ENCODE data around the gene ADGRB2.

ADGRB2 gene

GRCh38 chr1:31696242-31696641 lies 67.9 kb downstream of the ADGRB2 start:
- no peak for TF ChIP-seq CTCF (IDR thresholded peaks at IDR 0.05; ENCODE audit: low read depth, low read length)

DNA sequence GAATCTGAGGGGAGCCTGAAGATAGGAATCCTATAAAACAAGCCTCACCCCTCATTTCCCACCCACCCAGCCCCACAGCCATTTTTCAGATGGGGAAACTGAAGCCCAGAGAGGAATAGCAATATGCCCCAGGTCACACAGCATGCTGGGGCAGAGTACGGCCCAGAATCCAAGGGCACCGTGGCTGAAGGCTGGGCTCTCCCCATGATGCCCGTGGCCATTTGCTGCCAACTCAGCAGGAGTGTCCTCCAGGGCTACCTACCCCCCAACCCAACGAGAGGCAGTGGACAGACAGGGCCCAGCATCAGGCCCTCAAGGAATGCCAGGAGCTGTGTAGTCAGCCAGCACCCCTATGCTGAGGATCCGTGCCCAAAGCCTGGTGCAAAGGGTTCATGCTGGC lies 68.8 kb downstream of the ADGRB2 start:
- H3K4me3 ChIP-seq (ENCODE audit: low read depth, low read length) = no peak overlapping the region
- TF ChIP-seq CTCF (IDR thresholded peaks at IDR 0.05; ENCODE audit: low read depth, low read length) = no peak

More at GRCh38 chr1:31696242-31696641, 67.9 kb downstream of the ADGRB2 start:
- no peak overlapping the region for H3K4me3 ChIP-seq (ENCODE audit: low read depth, low read length)

DNA sequence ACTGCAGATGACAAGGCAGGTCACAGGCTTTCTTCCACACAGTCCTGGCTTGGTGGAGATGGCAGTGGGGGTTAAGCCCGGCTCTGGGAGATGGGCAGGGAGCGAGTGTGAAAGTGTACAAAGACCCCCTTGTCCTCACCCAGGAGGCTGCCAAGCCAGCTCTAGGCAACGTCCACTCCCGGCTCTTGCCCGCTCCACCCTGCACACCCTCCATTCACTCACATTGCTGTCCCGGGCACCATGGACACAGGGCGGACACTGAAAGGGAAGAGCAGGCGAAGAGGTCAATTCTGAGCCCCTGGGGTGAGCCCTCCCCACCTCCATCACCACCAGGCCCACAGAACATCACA lies 69.2 kb downstream of the ADGRB2 start:
- no peak for TF ChIP-seq CTCF (IDR thresholded peaks at IDR 0.05; ENCODE audit: low read depth, low read length)
- H3K4me3 ChIP-seq (ENCODE audit: low read depth, low read length) = no peak overlapping the region

- H3K4me3 ChIP-seq (ENCODE audit: low read depth, low read length) = no peak overlapping the region
- TF ChIP-seq CTCF (IDR thresholded peaks at IDR 0.05; ENCODE audit: low read depth, low read length) = no peak
Measured at GRCh38 chr1:31694069-31694963, 69.8 kb downstream of the ADGRB2 start.

DNA sequence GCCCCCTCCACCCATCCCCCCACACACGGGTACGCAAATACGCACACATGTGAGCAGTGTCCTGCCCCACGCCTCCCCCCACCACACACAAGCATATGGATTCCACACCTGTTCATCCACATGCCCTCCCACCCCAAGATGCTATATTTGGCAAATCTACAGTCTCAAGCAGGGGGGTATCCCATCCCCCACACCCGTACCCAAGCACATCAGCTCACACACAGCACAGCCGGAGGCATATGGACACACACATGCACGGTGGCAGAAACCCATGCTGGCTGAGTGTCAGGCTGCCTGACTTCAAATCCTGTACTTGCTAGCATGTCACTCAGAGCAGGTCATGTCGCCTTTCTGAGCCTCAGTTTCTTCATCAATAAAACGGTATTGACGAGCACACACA lies 70.9 kb downstream of the ADGRB2 start:
- no peak overlapping the region for H3K4me3 ChIP-seq (ENCODE audit: low read depth, low read length)
- no peak for TF ChIP-seq CTCF (IDR thresholded peaks at IDR 0.05; ENCODE audit: low read depth, low read length)

- no peak for TF ChIP-seq CTCF (IDR thresholded peaks at IDR 0.05; ENCODE audit: low read depth, low read length)
- no peak overlapping the region for H3K4me3 ChIP-seq (ENCODE audit: low read depth, low read length)
Measured at GRCh38 chr1:31691951-31692350, 72.2 kb downstream of the ADGRB2 start.

DNA sequence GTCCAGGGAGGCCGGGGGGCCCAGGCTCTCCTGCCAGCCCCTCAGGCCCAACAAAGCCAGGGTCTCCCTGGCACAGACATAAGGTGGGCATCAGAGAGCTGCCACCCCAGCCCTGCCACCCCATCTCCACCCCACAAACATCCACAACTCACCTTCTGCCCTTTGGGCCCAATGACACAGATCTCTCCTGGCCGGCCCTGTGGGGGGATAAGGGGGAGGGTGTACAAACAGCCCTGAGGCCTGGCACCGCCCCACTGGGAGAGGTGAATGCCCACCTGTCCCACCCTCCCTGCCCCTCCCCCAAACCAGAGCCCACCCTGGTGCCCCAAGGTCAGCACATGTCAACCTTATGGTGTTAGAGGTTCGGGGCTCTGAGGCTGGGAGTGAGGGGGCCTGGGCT lies 72.7 kb downstream of the ADGRB2 start:
- no peak for TF ChIP-seq CTCF (IDR thresholded peaks at IDR 0.05; ENCODE audit: low read depth, low read length)
- no peak overlapping the region for H3K4me3 ChIP-seq (ENCODE audit: low read depth, low read length)

Measured in WI38 (cell line).